HEK293 (cell line): ENCODE measurements around the gene PTGES.

ENCODE experiments used
- BCL11A ChIP-seq: fragments of 450-650 bp; formaldehyde crosslinking; IDR thresholded peaks from 2 replicates; pipeline ENCODE4 v1.5.1; 2016; ENCODE audit warnings: low read depth, missing biosample characterization, missing genetic modification characterization
- ELK4 ChIP-seq: IDR thresholded peaks from 2 replicates; pipeline ENCODE4 v1.6.1; 2011; ENCODE audit warnings: mild to moderate bottlenecking, low read depth, low read length, borderline replicate concordance
- GLI4 ChIP-seq: fragments of 450-650 bp; formaldehyde crosslinking; IDR thresholded peaks from 2 replicates; pipeline ENCODE4 v1.5.1; 2016; ENCODE audit warnings: missing biosample characterization, missing genetic modification characterization
- GLIS1 ChIP-seq: fragments of 450-650 bp; formaldehyde crosslinking; IDR thresholded peaks from 2 replicates; pipeline ENCODE4 v1.5.1; 2016; ENCODE audit warnings: missing biosample characterization, missing genetic modification characterization
- KLF1 ChIP-seq: fragments of 450-650 bp; formaldehyde crosslinking; IDR thresholded peaks from 2 replicates; pipeline ENCODE4 v1.5.1; 2016; ENCODE audit warnings: missing biosample characterization, missing genetic modification characterization
- KLF7 ChIP-seq: fragments of 450-650 bp; formaldehyde crosslinking; IDR thresholded peaks from 2 replicates; pipeline ENCODE4 v1.5.1; 2016; ENCODE audit warnings: missing biosample characterization, missing genetic modification characterization, borderline replicate concordance
- MYNN ChIP-seq: fragments of 450-650 bp; formaldehyde crosslinking; IDR thresholded peaks from 2 replicates; pipeline ENCODE4 v1.5.1; 2016; ENCODE audit warnings: missing biosample characterization, missing genetic modification characterization, borderline replicate concordance
- PRDM4 ChIP-seq: fragments of 450-650 bp; formaldehyde crosslinking; IDR thresholded peaks from 2 replicates; pipeline ENCODE4 v1.5.1; 2017; ENCODE audit warnings: missing biosample characterization, missing genetic modification characterization
- SP7 ChIP-seq: fragments of 450-650 bp; formaldehyde crosslinking; IDR thresholded peaks from 2 replicates; pipeline ENCODE4 v1.5.1; 2016; ENCODE audit warnings: missing biosample characterization, missing genetic modification characterization
- YY2 ChIP-seq: fragments of 450-650 bp; formaldehyde crosslinking; IDR thresholded peaks from 2 replicates; pipeline ENCODE4 v1.5.1; 2016; ENCODE audit warnings: missing biosample characterization, missing genetic modification characterization
- ZFP3 ChIP-seq: fragments of 450-650 bp; formaldehyde crosslinking; IDR thresholded peaks from 2 replicates; pipeline ENCODE4 v1.5.1; 2016; ENCODE audit warnings: low read depth, missing biosample characterization, missing genetic modification characterization
- ZNF202 ChIP-seq: fragments of 450-650 bp; formaldehyde crosslinking; IDR thresholded peaks from 2 replicates; pipeline ENCODE4 v1.5.1; 2016; ENCODE audit warnings: missing biosample characterization, missing genetic modification characterization, borderline replicate concordance
- ZNF26 ChIP-seq: fragments of 450-650 bp; formaldehyde crosslinking; IDR thresholded peaks from 2 replicates; pipeline ENCODE4 v1.5.1; 2016; ENCODE audit warnings: missing biosample characterization, missing genetic modification characterization
- ZNF266 ChIP-seq: fragments of 450-650 bp; formaldehyde crosslinking; IDR thresholded peaks from 2 replicates; pipeline ENCODE4 v1.5.1; 2016; ENCODE audit warnings: missing biosample characterization, missing genetic modification characterization, low read depth
- ZNF280C ChIP-seq: fragments of 450-650 bp; formaldehyde crosslinking; IDR thresholded peaks from 2 replicates; pipeline ENCODE4 v1.5.1; 2016; ENCODE audit warnings: missing biosample characterization, missing genetic modification characterization
- ZNF302 ChIP-seq: fragments of 450-650 bp; formaldehyde crosslinking; IDR thresholded peaks from 2 replicates; pipeline ENCODE4 v1.5.1; 2016; ENCODE audit warnings: missing biosample characterization, missing genetic modification characterization, low read depth
- ZNF311 ChIP-seq: fragments of 450-650 bp; formaldehyde crosslinking; IDR thresholded peaks from 2 replicates; pipeline ENCODE4 v1.5.1; 2017; ENCODE audit warnings: missing biosample characterization, missing genetic modification characterization, borderline replicate concordance
- ZNF335 ChIP-seq: fragments of 450-650 bp; formaldehyde crosslinking; conservative IDR thresholded peaks from 2 replicates; pipeline ENCODE4 v1.5.1; 2016; ENCODE audit warnings: missing biosample characterization, missing genetic modification characterization
- ZNF394 ChIP-seq: fragments of 450-650 bp; formaldehyde crosslinking; IDR thresholded peaks from 2 replicates; pipeline ENCODE4 v1.5.1; 2016; ENCODE audit warnings: missing biosample characterization, missing genetic modification characterization, mild to moderate bottlenecking, moderate library complexity, borderline replicate concordance
- ZNF426 ChIP-seq: fragments of 450-650 bp; formaldehyde crosslinking; IDR thresholded peaks from 2 replicates; pipeline ENCODE4 v1.5.1; 2017; ENCODE audit warnings: missing biosample characterization, missing genetic modification characterization, mild to moderate bottlenecking, inconsistent platforms, moderate library complexity
- ZNF513 ChIP-seq: fragments of 450-650 bp; IDR thresholded peaks from 2 replicates; pipeline ENCODE4 v1.5.1; 2018; ENCODE audit warnings: missing biosample characterization, missing genetic modification characterization
- ZNF514 ChIP-seq: fragments of 450-650 bp; formaldehyde crosslinking; IDR thresholded peaks from 2 replicates; pipeline ENCODE4 v1.5.1; 2016; ENCODE audit warnings: missing biosample characterization, missing genetic modification characterization
- ZNF521 ChIP-seq: fragments of 450-650 bp; formaldehyde crosslinking; IDR thresholded peaks from 2 replicates; pipeline ENCODE4 v1.5.1; 2017; ENCODE audit warnings: missing biosample characterization, mild to moderate bottlenecking, missing genetic modification characterization
- ZNF530 ChIP-seq: fragments of 450-650 bp; formaldehyde crosslinking; IDR thresholded peaks from 2 replicates; pipeline ENCODE4 v1.5.1; 2016; ENCODE audit warnings: low read depth, missing biosample characterization, missing genetic modification characterization
- ZNF558 ChIP-seq: fragments of 450-650 bp; formaldehyde crosslinking; IDR thresholded peaks from 2 replicates; pipeline ENCODE4 v1.5.1; 2016; ENCODE audit warnings: missing biosample characterization, missing genetic modification characterization
- ZNF600 ChIP-seq: fragments of 450-650 bp; formaldehyde crosslinking; IDR thresholded peaks from 2 replicates; pipeline ENCODE4 v1.5.1; 2016; ENCODE audit warnings: missing biosample characterization, missing genetic modification characterization
- ZNF654 ChIP-seq: fragments of 450-650 bp; formaldehyde crosslinking; IDR thresholded peaks from 2 replicates; pipeline ENCODE4 v1.5.1; 2016; ENCODE audit warnings: low read depth, missing biosample characterization, missing genetic modification characterization
- ZNF777 ChIP-seq: fragments of 450-650 bp; formaldehyde crosslinking; IDR thresholded peaks from 2 replicates; pipeline ENCODE4 v1.5.1; 2017; ENCODE audit warnings: missing biosample characterization, missing genetic modification characterization, borderline replicate concordance
- ZSCAN16 ChIP-seq: fragments of 450-650 bp; formaldehyde crosslinking; IDR thresholded peaks from 2 replicates; pipeline ENCODE4 v1.5.1; 2016; ENCODE audit warnings: missing biosample characterization, missing genetic modification characterization
- ZSCAN18 ChIP-seq: fragments of 450-650 bp; formaldehyde crosslinking; IDR thresholded peaks from 2 replicates; pipeline ENCODE4 v1.5.1; 2016; ENCODE audit warnings: missing biosample characterization, missing genetic modification characterization

Gene PTGES

GRCh38 chr9:129726322-129727160, 26.3 kb downstream of the PTGES start (continued):
- no peak for TF ChIP-seq ZNF280C (tag by site-specific recombination)
- no peak for TF ChIP-seq BCL11A (tag by site-specific recombination)
- TF ChIP-seq ZNF426 (tag by site-specific recombination) = no peak
- no peak for TF ChIP-seq YY2
- TF ChIP-seq ZNF311 (tag by site-specific recombination) = no peak
- no peak for TF ChIP-seq ZNF530 (tag by site-specific recombination)
- no peak for TF ChIP-seq ZNF777 (tag by site-specific recombination)
- TF ChIP-seq KLF1 = no peak; the same call in 1 of the 2 replicates
- TF ChIP-seq ZNF335 (tag by site-specific recombination) = no peak
- no peak for TF ChIP-seq ZSCAN16
- peak; percentile 43; the same call in 1 of the 2 replicates for TF ChIP-seq ZNF654
- TF ChIP-seq SP7 (tag by site-specific recombination) = 0 out of 2 replicates have a peak, but pooled peaks have one; percentile 10
- TF ChIP-seq ZNF513 = no peak
- peak; percentile 72 for TF ChIP-seq GLIS1 (tag by site-specific recombination)
- no peak for TF ChIP-seq GLI4 (tag by site-specific recombination)
- no peak for TF ChIP-seq ZNF600 (tag by site-specific recombination)
- TF ChIP-seq ZNF302 (tag by site-specific recombination) = no peak
- TF ChIP-seq ZNF266 (tag by site-specific recombination) = no peak
- no peak for TF ChIP-seq ZNF521 (tag by site-specific recombination)
- TF ChIP-seq ZNF26 (tag by site-specific recombination) = no peak
- no peak for TF ChIP-seq ZNF394 (tag by site-specific recombination)
- TF ChIP-seq PRDM4 (tag by site-specific recombination) = no peak
- no peak for TF ChIP-seq ELK4
- no peak for TF ChIP-seq ZNF514 (tag by site-specific recombination)
- no peak for TF ChIP-seq KLF7
- TF ChIP-seq MYNN (tag by site-specific recombination) = no peak
- TF ChIP-seq ZSCAN18 (tag by site-specific recombination) = no peak
- no peak for TF ChIP-seq ZNF202 (tag by site-specific recombination)
- no peak for TF ChIP-seq ZNF558 (tag by site-specific recombination)
- no peak for TF ChIP-seq ZFP3 (tag by site-specific recombination)
